BLaER1 treated with 17β-estradiol and CSF1 and Interleukin-3, amounts not matched to agents 10 nM and 100 nM (cell line): ENCODE data around the gene GNG7.
A peak's percentile ranks its signal among the peaks of the same experiment; 100 is the strongest.
"Not testable (repeated sequence)": the region's sequence is repeated elsewhere in the genome, so short reads cannot be mapped to it uniquely, and the experiment has no call there.

Experiments used
- H3K27ac ChIP-seq, 11 experiments: shearing (Covaris generic); formaldehyde crosslinking; 2 replicates each; pipeline ENCODE4 v1.8.1; 2022
- H3K27me3 ChIP-seq, 11 experiments: shearing (Covaris generic); formaldehyde crosslinking; 2 replicates each; pipeline ENCODE4 v1.8.1; 2022
- H3K36me3 ChIP-seq, 11 experiments: shearing (Covaris generic); formaldehyde crosslinking; 2 replicates each; pipeline ENCODE4 v1.8.1; 2022
- H3K4me1 ChIP-seq, 10 experiments: shearing (Covaris generic); formaldehyde crosslinking; 2 replicates each; pipeline ENCODE4 v1.8.1; 2022
- H3K4me2 ChIP-seq, 11 experiments: shearing (Covaris generic); formaldehyde crosslinking; 2 replicates each; pipeline ENCODE4 v1.8.1; 2022
- H3K4me3 ChIP-seq, 10 experiments: shearing (Covaris generic); formaldehyde crosslinking; 2 replicates each; pipeline ENCODE4 v1.8.1; 2022
- H3K9ac ChIP-seq, 11 experiments: shearing (Covaris generic); formaldehyde crosslinking; 2 replicates each; pipeline ENCODE4 v1.8.1; 2022
- H3K9me3 ChIP-seq, 11 experiments: shearing (Covaris generic); formaldehyde crosslinking; replicated peaks in 1 of 11; 2 replicates each; pipeline ENCODE4 v1.8.1; 2022
- H4K20me1 ChIP-seq, 11 experiments: shearing (Covaris generic); formaldehyde crosslinking; 2 replicates each; pipeline ENCODE4 v1.8.1; 2022
- Cebpa-rat ChIP-seq, 11 experiments: shearing (Covaris generic); IDR thresholded peaks; 2 replicates each; pipeline ENCODE4 v1.8.1; 2022

GNG7 gene

GRCh38 chr19:2623798-2624197, 78.7 kb downstream of the GNG7 start:
- Histone ChIP-seq H3K4me3 (no peak overlapping the region), H3K4me2 (peak overlapping the region; percentile 87 to 100 (median 96)), H3K4me1 (peaks cover 94 to 100% (median 100%) of the 10 kb centered on the region in 10 experiments), H3K27me3 (no peaks in the 10 kb centered on the region), H3K9me3 (peaks cover 0 to 10% (median 8%) of the 10 kb centered on the region in 11 experiments; a peak in 16 of 22 replicates), H3K9ac (peak overlapping the region in 8 of 11 experiments; percentile 39 to 79 (median 55); a peak in 12 of 22 replicates), H4K20me1 (peaks cover 0 to 18% (median 7%) of the 10 kb centered on the region in 11 experiments; a peak in 7 of 22 replicates), H3K36me3 (peaks cover 0 to 8% (median 3%) of the 10 kb centered on the region in 11 experiments; a peak in 9 of 22 replicates), H3K27ac (peak overlapping the region in 8 of 11 experiments; percentile 58 to 93 (median 86); a peak in 17 of 22 replicates)
- no peak for TF ChIP-seq Cebpa-rat (IDR thresholded peaks at IDR 0.05)

- not testable (repeated sequence) for H3K9me3 ChIP-seq, H3K36me3 ChIP-seq, H3K27me3 ChIP-seq
- Histone ChIP-seq H3K9ac (peak overlapping the region; percentile 47 to 84 (median 79); a peak in 21 of 22 replicates), H3K27ac (peak overlapping the region; percentile 61 to 97 (median 89)), H3K4me3 (peak overlapping the region in 7 of 10 experiments; percentile 4 to 46 (median 33); a peak in 9 of 20 replicates), H3K4me2 (peak overlapping the region; percentile 87 to 100 (median 96)), H3K4me1 (peaks cover 94 to 100% (median 98%) of the 10 kb centered on the region in 10 experiments), H4K20me1 (peaks cover 0 to 18% (median 7%) of the 10 kb centered on the region in 11 experiments; a peak in 7 of 22 replicates)
Observed at GRCh38 chr19:2622371-2622961, 80.0 kb downstream of the GNG7 start.

DNA sequence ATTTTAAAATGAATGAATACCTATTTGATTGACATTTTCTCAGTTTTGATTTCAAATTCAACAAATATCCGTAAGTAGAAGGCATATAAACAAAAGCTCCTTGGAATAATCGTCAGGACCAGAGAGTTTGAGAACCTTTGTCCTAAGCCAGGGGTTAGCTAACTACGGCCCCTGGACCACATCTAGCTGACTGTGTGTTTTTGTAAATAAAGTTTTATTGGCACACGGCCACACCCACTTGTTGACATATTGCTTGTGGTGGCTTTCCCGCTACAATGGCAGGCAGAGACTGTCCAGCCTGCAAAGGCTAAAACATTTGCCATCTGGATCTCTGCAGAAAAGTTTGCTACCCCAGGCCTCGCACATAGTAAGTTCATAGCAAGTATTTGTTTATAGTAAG, 83.4 kb downstream of the GNG7 start:
- Histone ChIP-seq H3K4me1 (peaks cover 94 to 100% (median 98%) of the 10 kb centered on the region in 10 experiments), H3K4me3 (peak overlapping the region in 5 of 10 experiments; percentile 1 to 29 (median 23); a peak in 3 of 20 replicates)

GRCh38 chr19:2618611-2619010, 83.9 kb downstream of the GNG7 start:
- Histone ChIP-seq H3K27me3 (no peaks in the 10 kb centered on the region), H3K4me1 (peaks cover 94 to 100% (median 98%) of the 10 kb centered on the region in 10 experiments), H3K36me3 (peaks cover 0 to 4% (median 0%) of the 10 kb centered on the region in 11 experiments; a peak in 1 of 22 replicates), H3K9ac (peak overlapping the region; percentile 64 to 86 (median 80)), H3K4me2 (peak overlapping the region; percentile 73 to 100 (median 95)), H3K4me3 (peak overlapping the region in 6 of 10 experiments; percentile 1 to 42 (median 14); a peak in 5 of 20 replicates), H4K20me1 (peaks cover 0 to 1% (median under 1%) of the 10 kb centered on the region in 11 experiments; a peak in 6 of 22 replicates), H3K27ac (peak overlapping the region; percentile 81 to 97 (median 90)), H3K9me3 (peaks cover 9 to 12% (median 10%) of the 10 kb centered on the region in 11 experiments; a peak in 21 of 22 replicates)
- TF ChIP-seq Cebpa-rat (IDR thresholded peaks at IDR 0.05), result peak in 3 of 11 experiments; percentile 18 to 62 (median 31); a peak in 2 of 22 replicates

More for the DNA sequence above, 83.4 kb downstream of the GNG7 start:
- Histone ChIP-seq H3K27ac (peak overlapping the region; percentile 81 to 97 (median 90)), H4K20me1 (no peaks in the 10 kb centered on the region; a peak in 2 of 22 replicates), H3K4me2 (peak overlapping the region; percentile 73 to 100 (median 95)), H3K9me3 (peaks cover 9 to 12% (median 10%) of the 10 kb centered on the region in 11 experiments; a peak in 21 of 22 replicates), H3K9ac (peak overlapping the region; percentile 64 to 86 (median 80)), H3K36me3 (peaks cover 0 to 4% (median 0%) of the 10 kb centered on the region in 11 experiments; a peak in 1 of 22 replicates), H3K27me3 (no peaks in the 10 kb centered on the region)
- TF ChIP-seq Cebpa-rat (IDR thresholded peaks at IDR 0.05), result no peak

- Histone ChIP-seq H3K27me3 (no peaks in the 10 kb centered on the region), H3K27ac (peak overlapping the region; percentile 81 to 97 (median 90)), H3K9ac (peak overlapping the region; percentile 64 to 86 (median 80); a peak in 21 of 22 replicates), H3K36me3 (peaks cover 0 to 4% (median 0%) of the 10 kb centered on the region in 11 experiments; a peak in 1 of 22 replicates), H3K4me1 (peaks cover 98 to 100% (median 100%) of the 10 kb centered on the region in 10 experiments), H4K20me1 (peaks cover 0 to 11% (median 9%) of the 10 kb centered on the region in 11 experiments; a peak in 6 of 22 replicates), H3K4me2 (peak overlapping the region; percentile 73 to 100 (median 95)), H3K9me3 (peaks cover 9 to 12% (median 10%) of the 10 kb centered on the region in 11 experiments; a peak in 21 of 22 replicates), H3K4me3 (peak overlapping the region in 1 of 10 experiments; percentile 42; a peak in 1 of 20 replicates)
- TF ChIP-seq Cebpa-rat (IDR thresholded peaks at IDR 0.05), result no peak
Observed at GRCh38 chr19:2617393-2618165, 84.9 kb downstream of the GNG7 start.

DNA sequence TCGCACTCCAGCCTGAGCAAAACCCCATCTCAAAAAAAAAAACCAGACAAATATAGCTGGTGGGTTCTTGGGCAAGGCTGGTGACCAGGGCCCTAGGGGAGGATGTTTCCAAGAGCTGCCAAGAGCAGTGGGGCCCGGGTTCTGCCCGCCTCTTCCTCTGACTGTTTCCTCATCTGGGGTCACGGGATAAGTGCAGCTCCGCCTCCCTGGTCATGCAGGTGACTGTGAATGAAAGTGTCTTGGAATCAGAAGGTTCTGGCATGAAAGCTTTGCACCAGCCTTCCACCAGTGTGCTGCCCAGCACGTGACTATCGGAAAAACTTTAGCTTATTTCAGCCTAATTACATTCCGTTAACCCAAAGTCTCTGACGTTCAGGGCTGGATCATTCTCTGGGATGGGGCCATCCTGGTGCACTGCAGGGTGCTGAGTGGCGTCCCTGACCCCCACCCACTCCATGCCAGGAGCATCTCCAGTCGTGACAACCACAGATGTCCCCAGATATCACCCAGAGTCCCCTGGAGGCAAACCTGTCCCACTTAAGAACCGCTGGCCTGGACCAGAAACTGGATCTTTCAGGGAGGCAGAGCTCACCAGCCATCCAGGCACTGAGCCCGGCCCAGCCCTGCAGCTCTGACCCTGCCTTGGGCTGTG, 85.6 kb downstream of the GNG7 start:
- Histone ChIP-seq H3K9ac (peak overlapping the region; percentile 64 to 86 (median 78)), H3K4me2 (peak overlapping the region; percentile 73 to 100 (median 95)), H3K4me3 (peak overlapping the region in 7 of 10 experiments; percentile 8 to 51 (median 25); a peak in 7 of 20 replicates)

DNA sequence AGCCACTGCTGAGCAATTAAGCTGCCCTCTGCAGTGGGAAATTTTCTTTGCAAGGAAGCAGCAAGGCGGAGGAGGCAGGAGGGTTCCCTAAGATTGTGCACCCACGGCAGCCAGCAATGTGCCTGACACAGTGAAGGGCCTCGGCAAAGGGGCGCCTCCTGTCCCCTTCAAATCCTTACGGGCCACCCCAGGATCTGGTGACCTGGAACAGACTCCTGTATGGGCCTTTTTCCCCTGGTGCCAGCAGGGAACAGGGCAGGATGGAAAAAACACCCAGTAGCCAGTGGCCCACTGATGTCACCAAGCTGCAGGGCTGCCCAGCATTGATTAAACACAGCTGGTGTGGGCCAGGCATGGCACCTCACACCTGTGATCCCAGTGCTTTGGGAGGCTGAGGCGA, 86.7 kb downstream of the GNG7 start:
- no peak for TF ChIP-seq Cebpa-rat (IDR thresholded peaks at IDR 0.05)
- H4K20me1 ChIP-seq, result peaks cover 0 to 29% (median 11%) of the 10 kb centered on the region in 11 experiments; a peak in 9 of 22 replicates
- peaks cover 94 to 100% (median 100%) of the 10 kb centered on the region in 10 experiments for H3K4me1 ChIP-seq
- peak overlapping the region; percentile 73 to 100 (median 95) for H3K4me2 ChIP-seq
- no peaks in the 10 kb centered on the region for H3K27me3 ChIP-seq
- peak overlapping the region; percentile 64 to 86 (median 77); a peak in 20 of 22 replicates for H3K9ac ChIP-seq
- peak overlapping the region in 1 of 10 experiments; percentile 16; a peak in 2 of 20 replicates for H3K4me3 ChIP-seq
- peaks cover 0 to 4% (median 0%) of the 10 kb centered on the region in 11 experiments; a peak in 1 of 22 replicates for H3K36me3 ChIP-seq
- peak overlapping the region; percentile 81 to 97 (median 90) for H3K27ac ChIP-seq
- peaks cover 9 to 12% (median 10%) of the 10 kb centered on the region in 11 experiments; a peak in 21 of 22 replicates for H3K9me3 ChIP-seq

More for the DNA sequence above, 85.6 kb downstream of the GNG7 start:
- Histone ChIP-seq H3K9me3 (peaks cover 9 to 12% (median 10%) of the 10 kb centered on the region in 11 experiments; a peak in 21 of 22 replicates), H3K36me3 (peaks cover 0 to 4% (median 0%) of the 10 kb centered on the region in 11 experiments; a peak in 1 of 22 replicates), H3K4me1 (peaks cover 98 to 100% (median 100%) of the 10 kb centered on the region in 10 experiments), H3K27me3 (no peaks in the 10 kb centered on the region), H4K20me1 (peaks cover 0 to 19% (median 11%) of the 10 kb centered on the region in 11 experiments; a peak in 8 of 22 replicates), H3K27ac (peak overlapping the region; percentile 81 to 97 (median 90))
- peak in 5 of 11 experiments; percentile 30 to 94 (median 78); a peak in 9 of 22 replicates for TF ChIP-seq Cebpa-rat (IDR thresholded peaks at IDR 0.05)
